Fibroblast of skin of back (primary cell): ENCODE data around the gene HYCC2.
A peak's percentile ranks its signal among the peaks of the same experiment; 100 is the strongest.
"Not testable (repeated sequence)": the region's sequence is repeated elsewhere in the genome, so short reads cannot be mapped to it uniquely, and the experiment has no call there.

ENCODE experiments used
- DNase-seq: peaks from one replicate; pipeline ENCODE4 v3.0.0-alpha.2; 2013

Gene HYCC2

DNA sequence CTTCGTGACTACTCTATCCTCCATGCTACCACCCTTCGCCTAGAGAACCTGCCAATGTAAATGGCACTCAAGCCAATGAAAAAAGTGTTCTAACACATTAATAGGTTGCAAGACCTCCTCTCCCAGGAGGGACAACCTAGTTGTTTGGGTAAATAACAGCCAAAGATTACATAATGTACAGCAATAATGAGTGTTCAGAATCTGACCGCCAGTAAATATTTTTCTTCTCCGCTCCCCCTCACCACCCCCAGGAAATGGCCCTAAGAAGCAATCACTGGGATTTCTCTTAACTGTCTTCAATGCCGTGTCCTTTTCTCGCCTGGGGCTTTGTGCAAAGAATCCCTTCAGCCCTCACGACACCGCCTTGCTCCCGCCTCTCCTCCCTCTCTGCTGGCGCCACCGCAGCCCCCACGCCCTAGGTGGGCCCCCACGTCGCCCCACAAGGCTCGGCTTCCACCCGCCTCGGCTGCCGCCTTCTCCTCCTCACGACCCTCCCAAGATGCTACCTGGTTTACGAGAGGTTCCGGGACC is 458 bp downstream of the HYCC2 start:
- DNase-seq, result peak; percentile 6

DNA sequence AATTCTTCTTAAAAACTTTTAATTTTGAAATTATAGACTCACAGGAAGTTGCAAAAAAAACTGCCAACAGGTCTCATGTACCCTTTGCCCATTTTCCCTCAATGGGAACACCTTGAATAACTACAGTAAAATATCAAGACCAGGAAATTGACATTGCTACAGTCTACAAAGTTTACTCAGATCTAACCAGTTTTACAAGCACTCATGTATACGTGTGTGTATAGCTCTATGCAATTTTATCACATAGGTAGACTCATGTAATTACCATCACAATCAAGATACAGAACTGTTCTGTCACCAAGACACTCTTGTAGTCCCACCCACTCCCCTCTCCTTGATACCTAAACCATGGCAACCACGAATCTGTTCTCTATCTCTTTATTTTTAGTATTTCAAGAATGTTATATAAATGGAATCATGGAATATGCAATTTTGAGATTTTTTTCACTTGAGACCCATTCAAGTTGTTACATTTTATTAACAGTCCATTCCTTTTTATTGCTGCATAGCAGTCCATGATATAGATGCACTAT is 6.6 kb downstream of the HYCC2 start:
- no peak for DNase-seq

DNA sequence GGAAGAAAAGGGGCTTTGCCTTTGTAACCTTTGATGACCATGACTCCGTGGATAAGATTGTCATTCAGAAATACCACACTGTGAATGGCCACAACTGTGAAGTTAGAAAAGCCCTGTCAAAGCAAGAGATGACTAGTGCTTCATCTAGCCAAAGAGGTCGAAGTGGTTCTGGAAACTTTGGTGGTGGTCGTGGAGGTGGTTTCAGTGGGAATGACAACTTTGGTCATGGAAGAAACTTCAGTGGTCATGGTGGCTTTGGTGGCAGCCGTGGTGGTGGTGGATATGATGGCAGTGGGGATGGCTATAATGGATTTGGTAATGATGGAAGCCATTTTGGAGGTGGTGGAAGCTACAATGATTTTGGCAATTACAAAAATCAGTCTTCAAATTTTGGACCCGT is 8.0 kb downstream of the HYCC2 start:
- DNase-seq, result not testable (repeated sequence)

DNA sequence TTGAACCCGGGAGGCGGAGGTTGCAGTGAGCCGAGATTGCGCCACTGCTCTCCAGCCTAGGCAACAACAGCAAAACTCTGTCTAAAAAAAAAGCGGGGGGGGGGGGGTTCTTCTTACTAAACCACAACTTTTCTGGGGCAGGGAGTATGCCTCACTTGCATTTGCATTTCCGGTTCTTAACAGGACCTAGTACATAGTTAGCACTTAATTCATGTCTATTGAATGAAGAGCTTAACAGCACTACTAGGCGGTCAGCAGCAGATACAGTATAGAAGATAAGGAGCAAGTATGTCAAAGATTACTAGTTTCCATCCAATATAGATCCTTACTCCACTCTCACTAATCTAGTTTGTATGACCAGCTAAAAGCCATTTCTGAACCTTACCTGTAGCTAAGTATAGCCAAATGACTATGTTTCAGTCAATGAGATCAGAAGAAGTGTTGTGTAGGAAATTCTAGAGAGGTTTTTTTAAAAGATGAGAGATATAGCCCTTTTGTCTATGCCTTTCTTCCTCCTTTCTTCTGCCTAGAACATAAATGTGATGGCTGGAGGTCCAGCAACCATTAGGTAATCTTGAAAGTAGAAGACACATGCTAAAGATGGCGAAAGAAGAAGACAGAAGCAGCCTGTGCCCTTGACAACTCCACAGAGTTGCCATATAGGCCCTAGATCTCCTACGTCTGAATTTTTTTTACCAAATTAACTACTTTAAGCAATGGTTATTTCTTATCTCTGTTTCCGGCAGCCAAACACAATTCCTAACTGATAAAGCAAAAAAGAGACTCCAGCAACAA is 11.3 kb downstream of the HYCC2 start:
- no peak for DNase-seq

DNA sequence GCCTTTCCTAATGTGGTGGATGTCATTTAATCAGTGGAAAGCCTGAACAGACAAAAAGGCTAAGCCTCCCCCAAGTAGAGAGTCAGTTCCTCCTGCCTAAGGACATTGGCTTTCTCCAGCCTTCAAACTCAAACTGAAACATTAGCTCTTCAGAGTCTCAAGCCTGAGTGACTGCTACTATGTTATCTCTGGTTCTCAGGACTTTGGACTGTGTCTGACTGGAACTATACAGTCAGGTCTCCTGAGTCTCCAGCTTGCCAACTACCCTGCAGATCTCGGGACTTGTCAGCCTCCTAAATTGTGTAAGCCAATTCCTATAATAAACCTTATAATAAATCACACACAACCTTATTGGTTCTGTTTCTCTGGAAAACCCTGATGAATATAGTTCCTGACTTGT is 12.6 kb downstream of the HYCC2 start:
- DNase-seq, result no peak

DNA sequence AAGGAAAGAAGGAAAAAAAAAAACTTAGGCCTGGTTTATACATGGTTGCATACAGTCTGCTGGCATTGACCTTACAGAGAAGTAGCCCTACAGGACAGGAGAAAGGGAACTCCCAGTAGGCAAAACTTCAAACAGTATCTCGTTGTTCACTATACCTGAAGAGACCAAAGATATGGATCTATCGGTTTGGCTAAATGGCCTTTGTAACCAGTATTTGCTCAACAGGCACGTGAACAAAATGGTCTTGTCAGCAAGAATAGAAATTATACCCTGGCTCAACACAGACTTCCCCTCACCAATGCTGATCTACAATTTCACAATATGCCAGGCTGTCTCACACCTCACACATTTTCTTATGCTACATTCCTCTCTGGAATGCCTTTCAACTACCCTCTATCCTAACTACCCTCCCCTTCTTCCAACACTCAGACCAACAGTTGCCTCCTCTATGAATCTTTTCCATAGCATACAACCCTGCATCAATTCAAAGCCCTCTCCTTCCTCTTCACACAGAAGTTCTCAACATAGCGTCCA is 13.7 kb downstream of the HYCC2 start:
- no peak for DNase-seq

DNA sequence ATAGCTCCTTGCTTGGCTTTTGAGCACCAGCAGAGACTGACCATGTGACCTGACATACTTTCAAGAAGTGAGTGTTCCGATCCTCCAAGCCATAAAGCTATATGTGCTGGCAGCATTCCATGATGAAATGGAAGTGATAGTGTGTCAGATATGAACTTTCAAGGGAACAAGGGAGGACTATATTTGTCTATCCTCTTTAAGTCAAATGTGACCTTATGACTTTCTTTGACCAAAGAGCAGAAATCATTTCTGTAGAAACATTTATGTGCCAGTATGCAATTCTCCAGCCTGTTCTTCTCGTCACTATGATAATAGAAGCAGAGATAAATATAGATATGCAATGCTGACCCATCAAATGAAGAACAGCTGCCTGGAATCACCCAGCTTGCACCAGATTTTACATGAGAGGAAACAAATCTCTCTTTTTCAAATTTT is 14.4 kb downstream of the HYCC2 start:
- DNase-seq, result peak; percentile 18

DNA sequence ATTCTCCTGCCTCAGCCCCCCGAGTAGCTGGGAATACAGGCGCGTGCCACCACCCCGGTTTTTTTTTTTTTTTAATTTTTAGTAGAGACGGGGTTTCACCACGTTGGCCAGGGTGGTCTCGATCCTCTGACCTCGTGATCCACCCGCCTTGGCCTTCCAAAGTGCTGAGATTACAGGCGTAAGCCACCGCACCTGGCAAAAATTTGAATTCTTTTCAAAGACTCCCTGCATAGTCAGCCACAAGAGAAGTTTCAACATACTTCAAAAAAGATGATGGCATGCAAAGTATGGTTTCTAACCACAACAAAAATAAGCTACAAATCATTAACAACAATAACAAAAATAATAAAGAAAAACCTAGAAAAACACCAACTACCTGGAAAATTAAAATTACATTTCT is 22.0 kb downstream of the HYCC2 start:
- no peak for DNase-seq

DNA sequence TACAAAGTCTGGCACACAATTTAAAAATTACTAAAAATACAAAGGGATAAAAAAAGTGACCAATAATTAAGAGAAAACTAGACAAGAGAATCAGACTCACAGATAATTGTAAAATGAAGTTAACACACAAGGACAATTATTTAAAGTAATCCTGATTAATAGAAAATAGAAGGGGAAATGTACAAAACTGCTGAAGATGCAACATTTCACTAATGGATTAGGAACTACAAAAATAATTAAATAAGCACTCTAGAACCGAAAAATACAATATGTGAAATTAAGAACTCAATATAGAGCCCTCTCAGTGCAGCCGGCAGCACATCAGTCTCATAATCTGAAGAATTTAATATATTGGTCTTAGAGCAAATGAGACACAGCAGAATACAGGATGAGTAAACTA is 24.6 kb downstream of the HYCC2 start:
- no peak for DNase-seq

DNA sequence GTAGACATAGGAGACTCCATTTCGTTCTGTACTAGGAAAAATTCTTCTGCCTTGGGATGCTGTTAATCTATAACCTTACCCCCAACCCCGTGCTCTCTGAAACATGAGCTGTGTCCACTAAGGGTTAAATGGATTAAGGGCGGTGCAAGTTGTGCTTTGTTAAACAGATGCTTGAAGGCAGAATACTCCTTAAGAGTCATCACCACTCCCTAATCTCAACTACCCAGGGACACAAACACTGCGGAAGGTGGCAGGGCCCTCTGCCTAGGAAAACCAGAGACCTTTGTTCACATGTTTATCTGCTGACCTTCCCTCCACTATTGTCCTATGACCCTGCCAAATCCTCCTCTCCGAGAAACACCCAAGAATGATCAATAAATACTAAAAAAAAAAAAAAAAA is 28.4 kb downstream of the HYCC2 start:
- not testable (repeated sequence) for DNase-seq

DNA sequence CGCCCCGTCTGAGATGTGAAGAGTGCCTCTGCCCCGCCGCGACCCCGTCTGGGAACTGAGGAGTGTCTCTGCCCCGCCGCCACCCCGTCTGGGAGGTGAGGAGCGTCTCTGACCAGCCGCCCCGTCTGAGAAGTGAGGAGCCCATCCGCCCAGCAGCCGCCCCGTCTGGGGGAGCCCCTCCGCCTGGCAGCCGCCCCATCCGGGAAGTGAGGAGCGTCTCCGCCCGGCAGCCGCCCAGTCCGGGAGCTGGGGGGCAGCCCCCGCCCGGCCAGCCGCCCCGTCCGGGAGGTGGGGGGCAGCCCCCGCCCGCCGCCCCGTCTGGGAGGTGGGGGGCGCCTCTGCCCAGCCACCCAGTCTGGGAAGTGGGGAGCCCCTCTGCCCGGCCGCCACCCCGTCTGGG is 29.0 kb downstream of the HYCC2 start:
- not testable (repeated sequence) for DNase-seq

DNA sequence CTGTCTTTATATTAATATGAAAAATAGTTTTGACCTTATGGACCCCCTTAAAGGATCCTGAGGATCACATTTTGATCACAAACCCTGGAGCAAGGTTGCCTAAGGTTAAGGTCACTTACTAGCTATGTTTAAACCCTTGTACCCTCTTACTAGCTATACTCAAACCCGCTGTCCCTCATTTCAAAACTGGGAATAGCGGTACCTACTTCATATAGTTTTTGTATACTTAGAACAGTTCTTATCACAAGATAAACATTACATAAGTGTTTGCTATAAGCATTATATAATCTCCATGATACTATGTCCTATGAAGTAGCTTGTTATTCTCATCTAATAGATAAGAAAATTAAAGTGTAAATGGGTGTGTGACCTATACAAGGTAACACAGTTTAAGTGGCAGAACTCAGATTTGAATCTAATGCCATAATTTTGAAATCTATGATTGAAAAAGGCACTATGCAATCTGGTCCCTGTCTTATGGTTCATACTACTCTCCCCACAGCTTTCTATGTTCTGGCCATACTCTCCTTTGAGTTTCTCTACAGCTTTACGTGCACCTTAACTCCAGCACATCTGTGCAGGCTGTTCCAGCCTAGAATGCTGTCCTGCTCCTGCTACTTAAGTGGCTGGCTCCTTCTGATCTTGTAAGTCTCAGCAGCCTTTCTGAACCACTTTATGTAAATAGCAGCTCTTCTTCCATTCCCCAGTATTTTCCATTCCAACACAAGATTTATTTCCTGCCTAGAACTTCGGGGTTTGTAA is 30.4 kb downstream of the HYCC2 start:
- no peak for DNase-seq

DNA sequence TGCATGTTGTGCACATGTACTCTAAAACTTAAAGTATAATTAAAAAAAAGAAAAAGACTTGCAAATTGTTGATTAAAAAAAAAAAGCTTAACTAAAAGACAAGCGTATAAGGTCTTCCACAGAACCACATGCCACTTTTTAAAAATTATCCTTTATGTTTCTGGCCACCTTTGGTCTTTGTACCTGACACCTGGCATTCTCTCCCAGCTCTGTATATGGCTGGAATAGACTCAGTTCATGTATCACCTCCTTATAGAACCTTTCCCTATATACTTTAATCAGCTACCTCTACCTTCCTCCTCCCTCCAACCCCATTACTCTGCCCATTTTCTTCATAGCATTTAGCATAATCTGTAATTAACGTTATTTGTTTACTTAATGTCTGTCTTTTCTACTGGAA is 32.6 kb downstream of the HYCC2 start:
- no peak for DNase-seq

DNA sequence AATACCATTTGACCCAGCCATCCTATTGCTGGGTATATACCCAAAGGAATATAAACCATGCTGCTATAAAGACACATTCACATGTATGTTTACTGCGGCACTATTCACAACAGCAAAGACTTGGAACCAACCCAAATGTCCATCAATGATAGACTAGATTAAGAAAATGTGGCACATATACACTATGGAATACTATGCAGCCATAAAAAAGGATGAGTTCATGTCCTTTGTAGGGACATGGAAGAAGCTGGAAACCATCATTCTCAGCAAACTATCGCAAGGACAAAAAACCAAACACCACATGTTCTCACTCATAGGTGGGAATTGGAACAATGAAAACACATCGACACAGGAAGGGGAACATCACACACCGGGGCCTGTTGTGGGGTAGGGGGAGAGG is 33.1 kb downstream of the HYCC2 start:
- not testable (repeated sequence) for DNase-seq

DNA sequence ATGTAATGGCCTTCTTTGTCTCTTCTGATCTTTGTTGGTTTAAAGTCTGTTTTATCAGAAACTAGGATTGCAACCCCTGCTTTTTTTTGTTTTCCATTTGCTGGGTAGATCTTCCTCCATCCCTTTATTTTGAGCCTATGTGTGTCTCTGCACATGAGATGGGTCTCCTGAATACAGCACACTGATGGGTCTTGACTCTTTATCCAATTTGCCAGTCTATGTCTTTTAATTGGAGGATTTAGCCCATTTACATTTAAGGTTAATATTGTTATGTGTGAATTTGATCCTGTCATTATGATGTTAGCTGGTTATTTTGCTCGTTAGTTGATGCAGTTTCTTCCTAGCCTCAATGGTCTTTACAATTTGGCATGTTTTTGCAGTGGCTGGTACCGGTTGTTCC is 37.1 kb downstream of the HYCC2 start:
- DNase-seq, result not testable (repeated sequence)

DNA sequence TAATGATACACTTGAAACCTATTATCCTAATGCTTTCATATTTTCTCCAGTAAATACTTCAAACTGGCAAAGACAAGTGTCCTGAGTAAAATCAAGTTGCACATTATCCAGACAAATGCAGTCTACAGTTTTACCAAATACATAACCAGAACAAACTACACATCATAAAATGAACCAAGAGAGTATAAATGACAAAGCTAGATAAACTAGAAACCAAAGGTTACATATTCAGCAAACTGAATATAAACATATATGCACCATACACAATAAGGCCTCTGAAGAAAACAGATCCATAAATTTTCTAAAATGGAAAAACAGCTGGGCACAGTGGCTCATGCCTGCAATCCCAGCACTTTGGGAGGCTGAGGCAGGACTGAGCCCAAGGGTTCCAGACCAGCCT is 47.0 kb downstream of the HYCC2 start:
- no peak for DNase-seq

DNA sequence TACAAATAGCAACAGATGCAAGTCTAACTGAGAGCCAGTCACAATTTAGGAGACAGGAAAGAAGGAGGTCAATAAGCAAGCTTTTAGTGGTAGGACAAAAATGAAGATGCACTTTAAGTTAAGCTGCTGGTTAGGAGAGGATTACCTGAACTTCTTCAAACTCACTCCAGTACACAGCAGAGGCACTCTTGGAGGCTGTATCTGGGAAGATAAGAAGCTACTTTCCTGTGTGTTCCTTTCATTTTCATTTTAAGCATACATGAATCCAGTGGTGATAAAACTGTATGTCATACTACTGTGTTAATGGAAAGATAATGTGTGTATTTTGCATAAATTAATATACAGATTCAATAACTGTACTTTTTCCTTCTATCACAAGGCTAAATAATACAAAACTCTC is 49.6 kb downstream of the HYCC2 start:
- DNase-seq, result no peak
